OCI-LY7 (cell line): ENCODE measurements around the gene SLFN5.

Experiments
- EZH2phosphoT487 ChIP-seq: fragments of 200-600 bp; sonication (generic); IDR thresholded peaks from 2 replicates; pipeline ENCODE4 v1.6.1; 2018; ENCODE audit warnings: low read depth, borderline replicate concordance, mild to moderate bottlenecking, mixed run types, antibody characterized with exemption, low read length, moderate library complexity, mixed read lengths
- TF ChIP-seq, protein P1 (sequence below): fragments of 200-600 bp; sonication (generic); conservative IDR thresholded peaks from 2 replicates; pipeline ENCODE4 v1.5.1; 2014; ENCODE audit warnings: mild to moderate bottlenecking, antibody characterized with exemption, low read length, moderate library complexity, mixed read lengths

DNA sequence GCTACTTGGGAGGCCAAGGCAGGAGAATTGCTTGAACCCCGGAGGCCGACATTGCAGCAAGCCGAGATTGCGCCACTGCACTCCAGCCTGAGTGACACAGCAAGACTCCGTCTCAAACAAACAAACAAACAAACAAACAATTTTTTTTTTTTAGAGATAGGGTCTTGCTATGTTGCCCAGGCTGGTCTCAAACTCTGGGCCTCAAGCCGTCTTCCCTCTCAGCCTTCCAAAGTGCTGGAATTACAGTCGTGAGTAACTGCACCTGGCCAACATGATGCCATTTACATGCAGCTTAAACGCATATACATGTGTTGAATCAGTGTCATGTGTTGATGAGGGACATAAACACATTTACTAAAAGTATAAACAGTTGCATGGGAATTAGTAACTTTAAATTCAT is 2.0 kb upstream of the SLFN5 start:
- TF ChIP-seq, protein P1, sequence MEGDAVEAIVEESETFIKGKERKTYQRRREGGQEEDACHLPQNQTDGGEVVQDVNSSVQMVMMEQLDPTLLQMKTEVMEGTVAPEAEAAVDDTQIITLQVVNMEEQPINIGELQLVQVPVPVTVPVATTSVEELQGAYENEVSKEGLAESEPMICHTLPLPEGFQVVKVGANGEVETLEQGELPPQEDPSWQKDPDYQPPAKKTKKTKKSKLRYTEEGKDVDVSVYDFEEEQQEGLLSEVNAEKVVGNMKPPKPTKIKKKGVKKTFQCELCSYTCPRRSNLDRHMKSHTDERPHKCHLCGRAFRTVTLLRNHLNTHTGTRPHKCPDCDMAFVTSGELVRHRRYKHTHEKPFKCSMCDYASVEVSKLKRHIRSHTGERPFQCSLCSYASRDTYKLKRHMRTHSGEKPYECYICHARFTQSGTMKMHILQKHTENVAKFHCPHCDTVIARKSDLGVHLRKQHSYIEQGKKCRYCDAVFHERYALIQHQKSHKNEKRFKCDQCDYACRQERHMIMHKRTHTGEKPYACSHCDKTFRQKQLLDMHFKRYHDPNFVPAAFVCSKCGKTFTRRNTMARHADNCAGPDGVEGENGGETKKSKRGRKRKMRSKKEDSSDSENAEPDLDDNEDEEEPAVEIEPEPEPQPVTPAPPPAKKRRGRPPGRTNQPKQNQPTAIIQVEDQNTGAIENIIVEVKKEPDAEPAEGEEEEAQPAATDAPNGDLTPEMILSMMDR = no peak
- TF ChIP-seq EZH2phosphoT487 = no peak
